Activated CD4-positive, alpha-beta T cell treated with anti-CD3 and anti-CD28 coated beads, Interleukin-2, amount 50 U/mL, for 48 hours (primary cell): ENCODE measurements around the gene RGL4.
A peak's percentile ranks its signal among the peaks of the same experiment; 100 is the strongest.

Experiments
- DNase-seq, 2 experiments: peaks; one replicate each; pipeline ENCODE4 v3.0.0-alpha.2; 2020

Gene RGL4

DNA sequence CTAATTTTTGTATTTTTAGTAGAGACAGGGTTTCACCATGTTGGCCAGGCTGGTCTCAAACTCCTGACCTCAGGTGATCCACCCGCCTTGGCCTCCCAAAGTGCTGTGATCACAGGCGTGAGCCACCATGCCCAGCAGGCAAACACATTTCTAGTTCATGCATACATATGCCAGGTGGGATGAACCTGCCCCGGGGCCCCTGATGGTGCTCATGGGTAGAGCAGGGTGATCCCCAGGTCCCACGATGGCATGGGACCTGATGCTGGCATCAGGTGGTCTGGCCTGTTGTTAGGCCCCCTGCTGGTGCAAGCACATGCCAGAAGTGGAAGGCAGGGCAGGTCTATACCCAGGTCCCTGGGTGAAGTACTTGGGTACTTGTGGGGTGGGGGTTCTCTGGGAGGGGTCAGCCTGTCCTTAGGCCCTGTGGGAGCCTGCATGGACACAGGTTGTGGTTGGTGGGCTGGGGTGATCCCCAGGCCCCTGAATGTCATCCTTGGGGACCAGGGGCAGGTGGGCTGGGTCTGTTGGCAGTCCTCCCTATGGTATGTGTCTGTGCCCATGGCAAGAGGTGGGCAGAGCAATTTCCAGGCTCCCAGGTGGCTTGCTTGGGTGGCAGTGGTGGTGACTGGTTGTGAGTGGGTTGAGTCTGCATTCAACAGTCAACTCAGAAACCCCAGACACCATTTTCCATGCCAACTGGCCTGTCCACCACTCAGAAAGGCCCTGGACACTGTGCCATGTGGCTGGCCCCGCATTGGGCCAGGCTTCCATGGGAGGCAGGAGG is 9.6 kb upstream of the RGL4 start:
- DNase-seq = no peak

DNA sequence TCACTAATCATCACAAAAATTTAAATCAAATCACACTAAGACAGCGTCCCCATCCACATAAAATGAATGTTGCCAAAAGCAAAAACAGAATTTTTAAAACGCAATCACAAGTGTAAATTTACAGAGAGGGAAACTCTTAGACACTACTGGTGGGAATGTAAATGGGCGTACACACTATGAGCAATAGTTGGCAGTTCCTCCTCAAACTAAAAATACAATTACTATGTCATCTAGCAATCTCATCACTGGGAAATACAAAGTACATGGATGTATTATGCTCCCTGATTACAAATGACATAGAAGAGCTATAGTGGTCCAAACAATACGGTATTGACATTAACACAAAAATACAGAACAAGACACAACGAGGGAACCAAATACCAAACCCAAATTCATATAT is 8.7 kb upstream of the RGL4 start:
- DNase-seq = no peak

DNA sequence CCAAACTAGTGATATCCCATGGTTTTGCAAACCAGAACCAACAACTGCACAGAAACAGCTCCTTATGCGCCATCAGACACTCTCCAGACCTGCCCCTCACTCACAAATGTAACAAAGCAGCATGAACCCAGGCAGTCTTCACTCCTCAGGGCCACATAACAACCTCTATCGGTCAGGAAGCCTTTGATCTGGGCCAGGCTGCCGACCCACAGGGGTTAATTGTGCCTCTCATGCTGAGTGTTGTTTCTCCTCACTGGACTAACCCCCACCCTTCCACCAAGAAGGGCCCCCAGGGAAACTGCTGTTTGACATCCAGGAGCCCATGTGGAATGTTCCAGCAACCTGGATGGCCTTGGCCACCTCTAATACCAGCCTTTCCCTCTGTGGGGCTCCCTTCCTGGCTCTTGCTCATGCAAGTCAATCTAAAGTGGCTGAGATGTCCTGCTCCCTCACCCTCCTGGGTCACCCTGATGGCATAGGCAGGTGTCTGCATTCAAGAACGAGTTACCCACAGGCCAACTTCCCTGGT is 7.9 kb upstream of the RGL4 start:
- DNase-seq = no peak

DNA sequence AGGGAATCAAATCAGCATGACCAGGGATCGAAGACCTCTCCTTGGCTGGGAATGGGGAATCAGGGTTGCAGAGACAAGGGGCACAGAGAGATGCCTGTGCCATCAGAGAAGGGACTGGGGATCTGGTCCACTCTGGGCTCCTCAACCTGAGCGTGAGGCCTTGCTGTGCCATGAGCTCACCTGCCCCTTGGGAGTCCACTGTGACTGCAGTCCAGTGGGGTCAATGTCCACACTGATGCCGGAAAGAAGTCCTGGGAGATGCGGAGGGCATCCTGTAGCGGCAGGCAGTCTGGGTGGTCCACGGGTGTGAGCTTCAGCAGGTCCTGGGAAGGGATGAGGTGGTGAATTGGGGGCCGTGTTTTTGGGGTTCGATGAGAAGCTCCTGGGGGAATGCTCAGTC is 7.3 kb upstream of the RGL4 start:
- DNase-seq = no peak

DNA sequence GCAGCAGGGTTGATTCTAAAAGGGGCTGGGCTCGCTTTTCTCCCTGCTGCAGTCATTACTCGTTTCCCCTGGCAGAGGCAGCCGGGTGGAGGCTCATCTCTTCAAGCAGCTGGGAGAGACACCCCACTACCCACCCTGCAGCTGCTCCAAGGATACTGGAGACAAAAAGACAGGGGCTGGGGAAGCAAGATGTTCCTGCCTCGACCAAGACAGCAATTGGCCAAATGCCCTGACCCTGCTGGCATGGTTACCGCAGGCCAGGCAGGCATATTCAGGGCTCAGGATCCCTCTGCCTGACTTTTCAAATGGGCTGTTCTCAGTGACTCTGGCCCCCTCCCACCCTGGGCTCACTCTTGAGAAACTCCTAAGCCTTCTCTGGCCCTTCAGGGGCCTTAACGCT is 6.8 kb upstream of the RGL4 start:
- no peak for DNase-seq

DNA sequence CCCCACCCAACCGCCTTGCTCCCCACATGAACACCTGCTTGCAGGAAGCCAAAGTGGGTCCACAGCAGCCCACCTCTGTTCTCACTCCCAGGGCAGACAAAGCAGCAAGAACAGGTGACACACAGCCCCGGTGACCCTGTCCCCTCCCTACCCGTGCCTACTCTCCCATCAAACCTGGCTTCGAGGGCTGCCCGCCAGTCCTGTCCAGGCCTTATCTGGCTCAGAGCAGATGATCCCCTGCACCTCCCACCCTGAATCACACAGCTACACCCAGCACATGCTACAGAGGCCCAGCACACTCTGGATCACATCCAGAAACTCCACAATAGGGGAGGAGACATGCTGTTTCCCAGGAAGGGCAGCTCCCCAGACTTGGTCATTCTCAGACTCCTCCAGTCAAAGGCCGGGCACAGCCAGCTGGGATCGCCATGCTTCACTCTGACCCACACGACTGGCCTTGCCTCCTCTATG is 6.2 kb upstream of the RGL4 start:
- DNase-seq = no peak

DNA sequence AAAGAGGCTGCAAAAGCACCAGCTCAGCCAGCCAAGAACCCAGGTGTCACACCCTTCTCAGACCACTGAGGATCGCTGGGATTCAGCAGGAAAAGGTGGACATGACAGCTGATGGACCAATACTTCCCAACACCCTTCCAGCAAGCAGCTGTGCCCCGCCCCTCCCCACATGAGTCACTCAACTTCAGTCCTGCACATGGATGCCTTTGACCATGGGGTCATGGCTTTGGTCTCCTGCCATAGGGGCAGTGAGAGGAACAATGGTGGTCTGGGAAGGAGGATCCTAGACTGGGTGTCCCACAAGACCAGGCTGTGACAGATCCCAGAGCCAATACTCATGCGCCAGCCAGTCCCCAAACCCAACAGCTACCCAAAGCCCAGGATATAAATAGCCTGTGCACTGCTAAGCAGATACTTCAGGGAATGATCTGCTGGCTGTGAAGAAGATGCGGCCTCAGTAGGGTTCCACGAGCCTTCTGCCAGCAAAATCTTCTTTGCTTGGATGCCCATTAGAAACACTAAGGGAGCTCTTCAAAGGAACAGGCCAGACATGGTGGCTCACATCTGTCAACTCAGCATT is 5.5 kb upstream of the RGL4 start:
- DNase-seq = no peak

DNA sequence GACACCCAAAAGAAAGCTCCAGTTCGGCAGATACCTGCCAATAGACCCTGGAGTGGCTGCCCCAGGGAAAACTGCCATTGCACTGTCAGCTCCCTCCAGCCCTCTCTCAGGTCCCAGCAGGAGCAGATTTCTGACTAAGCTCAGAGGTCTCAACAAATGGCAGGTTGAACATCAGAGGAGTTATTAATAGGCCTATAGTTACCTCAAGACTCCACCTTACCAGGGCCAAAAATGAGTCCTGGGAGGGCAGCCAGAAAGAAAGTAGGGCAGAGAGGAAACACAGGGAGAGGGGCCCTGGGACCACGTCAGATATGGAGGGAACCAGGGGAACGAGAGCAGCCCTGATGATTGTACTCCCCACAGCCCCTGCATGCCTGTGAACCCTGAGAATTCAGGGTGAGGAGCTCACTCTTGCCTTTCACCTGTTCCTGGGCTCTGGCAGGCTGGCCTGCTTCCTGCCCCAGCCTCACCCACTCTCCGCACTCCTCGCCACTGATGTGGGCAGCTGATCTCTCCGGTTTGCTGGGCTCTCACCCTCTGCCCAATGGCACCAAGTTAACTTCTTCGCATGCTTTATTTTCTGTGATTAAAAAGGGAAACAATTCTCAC is 4.3 kb upstream of the RGL4 start:
- no peak for DNase-seq

DNA sequence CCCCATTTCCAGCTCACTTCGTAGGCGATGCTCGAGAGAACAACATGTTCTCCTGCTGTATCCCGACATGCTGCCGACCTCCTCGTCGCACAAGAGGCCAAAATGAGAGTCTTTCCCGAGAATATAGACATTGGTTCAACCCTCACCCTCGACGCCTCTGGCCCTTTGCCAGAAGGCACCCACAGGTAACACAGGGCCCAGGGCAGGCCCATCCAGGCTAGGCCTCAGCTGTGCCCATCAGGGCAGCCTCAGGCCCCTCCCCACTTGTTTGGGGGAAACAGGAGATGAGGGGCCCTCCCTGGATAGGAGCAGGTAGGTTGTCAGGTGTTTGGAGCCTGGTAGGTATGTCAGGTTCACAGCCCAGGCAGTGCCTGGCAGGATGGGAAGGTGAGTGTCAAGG is 2.7 kb upstream of the RGL4 start:
- DNase-seq = no peak

DNA sequence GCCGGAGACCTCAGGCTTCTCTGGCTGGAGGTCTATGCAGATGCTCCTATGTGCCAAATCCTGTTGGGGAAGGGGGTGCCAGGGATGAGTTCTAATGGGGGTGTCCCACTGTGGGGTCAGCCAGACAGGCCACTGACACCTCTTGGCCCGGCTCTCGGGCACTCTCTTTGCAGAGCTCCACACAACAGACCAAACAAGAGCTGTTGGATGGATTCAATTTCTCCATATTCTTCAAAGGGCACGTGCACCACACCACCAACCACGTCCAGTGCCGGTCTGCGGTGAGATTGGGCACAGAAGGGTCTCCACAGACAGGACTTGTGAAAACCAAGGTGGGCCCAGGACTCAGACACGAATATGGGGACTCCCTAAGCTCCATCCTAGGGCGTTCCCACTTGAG is 2.2 kb upstream of the RGL4 start:
- DNase-seq = no peak

DNA sequence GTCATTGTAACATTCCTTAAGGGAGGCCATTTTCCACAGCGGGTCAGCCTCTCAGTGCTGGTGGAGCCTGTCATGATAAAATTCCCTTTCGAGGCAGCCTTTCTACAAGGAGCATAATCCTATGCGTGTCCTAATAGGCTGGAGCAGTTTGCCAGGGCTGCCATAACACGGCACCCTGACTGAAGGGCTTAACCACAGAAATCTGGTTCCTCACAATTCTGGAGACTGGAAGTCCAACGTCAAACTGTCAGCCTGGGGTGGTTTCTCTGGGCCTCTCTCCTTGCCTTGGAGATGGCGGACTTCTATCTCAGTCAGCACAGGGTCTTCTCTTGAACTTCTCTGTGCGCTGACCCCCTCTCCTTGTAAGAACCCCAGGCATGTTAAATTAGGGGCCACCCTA is 1.4 kb upstream of the RGL4 start:
- DNase-seq = no peak

DNA sequence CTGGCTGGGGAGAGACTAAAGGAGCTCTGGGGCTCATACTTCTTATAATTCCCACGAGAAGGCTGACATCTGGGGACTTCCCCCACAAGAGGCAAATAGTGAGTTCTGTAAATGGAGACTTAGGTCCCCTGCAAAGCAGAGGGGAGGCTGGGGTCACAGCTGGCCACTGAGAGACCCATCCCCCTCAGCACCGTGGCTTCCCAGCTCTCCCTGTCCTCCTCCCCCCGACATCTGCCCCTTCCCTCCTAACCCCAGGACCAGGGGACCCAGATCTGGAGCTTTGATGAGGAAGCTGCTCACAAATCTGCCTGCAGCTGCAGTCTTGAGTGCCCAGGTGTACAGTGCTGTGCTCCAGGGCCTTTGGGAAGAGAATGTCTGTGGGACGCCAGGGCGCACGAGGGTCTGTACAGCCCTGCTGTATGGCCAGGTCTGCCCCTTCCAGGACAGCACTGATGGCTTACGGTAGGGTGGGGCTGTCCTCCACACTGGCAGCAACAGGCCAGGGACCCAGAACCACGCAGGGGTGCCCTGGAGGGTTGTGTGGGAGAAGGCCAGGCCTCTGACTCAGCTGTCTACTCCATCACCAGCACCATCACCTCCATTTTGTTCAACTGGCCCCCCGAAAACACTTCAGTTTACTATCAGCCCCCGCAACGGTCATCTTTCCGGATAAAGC is 1.1 kb downstream of the RGL4 start:
- no peak for DNase-seq

DNA sequence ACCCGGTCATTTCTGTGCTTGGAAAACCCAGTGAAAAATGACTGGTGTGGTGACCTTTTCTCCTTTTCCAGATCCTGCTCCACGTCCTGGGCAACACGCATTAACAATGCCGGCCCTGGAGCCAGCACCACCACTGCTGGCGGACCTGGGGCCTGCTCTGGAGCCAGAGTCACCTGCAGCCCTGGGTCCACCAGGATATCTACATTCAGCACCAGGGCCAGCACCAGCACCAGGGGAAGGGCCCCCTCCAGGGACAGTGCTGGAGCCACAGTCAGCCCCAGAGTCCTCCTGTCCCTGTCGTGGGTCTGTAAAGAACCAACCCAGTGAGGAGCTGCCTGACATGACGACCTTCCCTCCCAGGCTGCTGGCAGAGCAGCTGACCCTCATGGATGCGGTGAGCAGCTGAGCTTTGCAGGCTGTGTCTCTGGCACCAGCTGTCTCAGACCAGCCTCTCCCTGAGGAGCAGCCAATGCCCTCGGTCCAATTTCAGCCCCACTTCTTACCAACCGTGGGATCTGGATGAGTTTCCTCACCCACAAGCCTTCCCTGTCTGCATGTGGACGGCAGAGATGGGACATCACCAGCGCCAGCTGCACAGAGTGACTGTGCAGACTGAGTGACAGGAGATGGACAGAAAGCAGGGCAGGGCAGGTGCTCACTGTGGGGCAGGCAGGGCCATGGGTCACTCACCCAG is 1.9 kb downstream of the RGL4 start:
- DNase-seq = no peak

DNA sequence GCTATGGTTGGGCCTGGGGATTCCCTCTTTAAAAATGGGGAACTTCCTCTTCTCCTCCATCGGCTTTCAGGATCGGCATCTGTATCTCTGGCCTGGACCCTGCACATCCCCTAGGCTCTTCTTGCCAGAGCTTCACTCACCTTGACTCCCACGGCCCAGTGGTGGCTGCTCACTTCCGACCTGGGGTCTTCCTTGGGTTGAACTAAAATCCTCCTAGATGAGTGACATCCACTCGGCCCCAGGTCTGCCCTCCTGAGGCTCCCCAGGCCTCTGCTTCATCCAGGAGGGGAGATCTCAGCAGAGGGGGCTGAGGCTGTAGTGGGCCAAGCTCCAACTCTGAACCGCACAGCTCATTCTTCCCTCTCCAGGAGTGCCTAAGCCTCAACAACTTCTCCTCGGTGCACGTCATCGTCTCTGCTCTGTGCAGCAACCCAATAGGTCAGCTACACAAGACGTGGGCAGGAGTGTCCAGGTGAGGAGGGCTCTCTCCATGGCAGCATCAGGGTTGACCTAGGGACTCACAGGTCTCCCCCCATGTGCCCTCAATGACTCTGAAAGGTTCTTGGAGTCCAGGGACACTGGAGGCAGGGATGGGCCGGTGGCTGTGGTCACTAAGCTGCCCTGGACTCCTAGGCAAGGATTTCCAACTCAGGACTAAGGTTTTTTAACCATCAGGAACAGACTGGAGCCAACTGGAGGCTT is 3.3 kb downstream of the RGL4 start:
- no peak for DNase-seq

DNA sequence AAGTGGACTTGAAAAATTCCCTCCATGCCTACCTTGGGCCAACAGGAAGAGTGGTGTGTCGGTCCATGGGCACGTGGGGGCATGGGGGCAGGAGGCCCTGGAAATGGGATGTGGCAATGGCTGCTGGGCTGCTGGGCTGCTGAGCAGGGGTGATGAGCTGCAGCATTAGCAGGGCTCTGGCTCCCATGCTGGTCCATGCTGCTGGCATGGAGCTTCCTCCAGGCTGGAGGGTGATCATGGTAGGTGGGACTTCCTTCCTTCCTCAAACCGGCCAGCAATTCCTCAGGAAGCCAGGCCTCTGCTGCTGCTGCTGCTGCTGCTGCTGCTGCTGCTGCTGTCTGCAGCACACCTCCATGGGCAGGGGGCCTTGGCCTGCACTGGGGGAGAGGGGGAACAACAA is 4.3 kb downstream of the RGL4 start:
- no peak for DNase-seq

DNA sequence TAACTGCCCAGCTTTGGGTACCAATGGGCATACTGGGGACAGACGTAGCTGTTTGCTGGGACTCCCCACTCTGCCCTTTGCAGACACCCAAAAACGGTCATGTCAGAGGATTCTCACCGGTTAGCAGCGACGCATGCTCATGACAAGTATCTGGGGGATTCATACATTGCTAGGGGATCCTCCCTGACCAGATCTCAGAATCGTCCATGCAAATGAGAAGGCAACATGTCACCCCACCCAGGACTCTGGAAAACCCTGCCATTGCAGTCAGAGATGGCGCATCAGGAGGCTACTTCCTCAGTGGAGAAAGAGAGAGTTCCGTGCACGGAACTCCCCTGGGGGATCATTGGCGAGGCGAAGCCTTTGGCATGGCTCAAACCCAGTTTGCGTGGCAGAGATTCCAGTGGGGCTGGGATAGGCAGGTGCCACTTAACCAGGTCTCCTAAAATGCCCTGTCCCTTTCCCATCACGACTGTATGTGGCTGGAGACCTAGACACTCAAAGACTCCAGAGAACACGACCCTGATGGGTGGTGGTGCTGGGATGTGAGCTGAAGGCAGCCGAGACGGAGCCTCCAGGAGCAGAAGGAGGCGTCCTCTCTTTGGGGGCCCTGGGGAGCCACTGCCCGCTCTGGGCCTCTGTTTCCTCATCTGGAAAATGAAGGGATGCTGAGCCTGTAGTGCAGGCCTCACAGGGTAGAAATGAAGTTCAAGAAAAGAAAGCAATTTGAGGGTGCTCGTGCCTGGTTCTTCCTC is 4.9 kb downstream of the RGL4 start:
- no peak for DNase-seq

DNA sequence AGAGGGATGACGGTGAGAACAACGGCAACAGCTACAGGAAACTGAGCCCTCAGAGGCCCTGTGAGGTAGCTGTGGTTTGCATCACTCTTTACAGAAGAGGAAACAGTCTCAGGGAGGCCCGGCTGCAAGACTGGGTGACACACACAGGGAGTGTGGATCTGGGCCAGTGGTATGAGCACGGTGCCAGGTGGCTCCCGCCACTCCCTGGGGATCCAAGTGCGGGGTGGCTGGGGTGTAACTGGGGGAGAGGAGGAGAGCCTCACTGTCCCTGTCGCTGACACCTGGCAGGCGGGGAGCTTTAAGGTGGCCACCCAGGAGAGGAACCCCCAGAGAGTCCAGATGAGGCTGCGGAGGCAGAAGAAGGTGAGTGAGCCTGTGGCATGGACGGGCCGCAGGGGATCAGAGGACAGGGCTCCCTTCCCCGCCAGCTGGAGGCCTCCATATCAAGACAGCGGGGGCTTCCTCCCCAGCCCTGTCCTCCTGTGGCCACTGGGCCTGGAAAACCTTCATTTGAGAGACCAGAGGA is 5.6 kb downstream of the RGL4 start:
- peak; percentile 75 to 80 for DNase-seq

DNA sequence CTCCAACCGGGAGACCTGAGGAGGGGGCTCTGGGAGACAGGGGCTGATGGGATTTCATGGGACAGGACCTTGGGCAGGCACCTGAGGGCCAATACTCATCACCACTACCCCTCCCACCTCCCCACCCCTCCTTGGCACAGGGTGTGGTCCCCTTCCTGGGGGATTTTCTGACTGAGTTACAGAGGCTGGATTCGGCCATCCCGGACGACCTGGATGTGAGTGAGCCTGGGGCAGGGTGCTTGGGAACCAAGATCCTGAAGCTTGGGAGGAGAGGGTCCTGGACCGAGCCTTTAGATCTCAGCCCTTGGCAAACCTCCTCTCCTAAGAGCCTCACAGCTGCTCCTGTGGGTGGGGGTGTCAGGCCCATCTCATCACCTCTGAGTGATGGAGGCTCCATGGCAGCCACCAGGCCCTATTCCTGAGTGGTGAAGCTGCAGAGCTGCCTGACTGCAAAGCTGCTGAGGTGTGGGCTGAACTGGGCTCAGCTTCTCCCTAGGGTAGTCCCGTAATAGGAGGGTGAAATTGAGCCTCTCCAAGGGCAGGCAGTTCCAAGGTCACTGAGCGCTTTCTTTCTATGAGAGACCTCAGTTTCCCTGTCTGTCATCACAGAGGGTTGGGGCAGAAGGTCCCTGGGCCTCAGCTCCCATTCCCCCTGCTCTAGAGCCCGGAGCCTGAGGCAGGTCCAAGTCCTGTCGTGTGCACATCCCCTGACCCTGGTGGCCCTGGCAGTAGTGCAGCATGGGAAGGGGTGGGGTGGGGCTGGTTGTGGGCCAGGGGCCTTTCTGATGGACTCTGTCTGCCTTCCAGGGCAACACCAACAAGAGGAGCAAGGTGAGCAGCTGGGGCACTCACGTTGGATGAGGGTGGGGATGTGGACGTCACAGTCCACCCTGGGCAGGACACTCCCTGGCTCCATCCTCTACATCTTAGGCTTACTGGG is 6.5 kb downstream of the RGL4 start:
- no peak for DNase-seq

DNA sequence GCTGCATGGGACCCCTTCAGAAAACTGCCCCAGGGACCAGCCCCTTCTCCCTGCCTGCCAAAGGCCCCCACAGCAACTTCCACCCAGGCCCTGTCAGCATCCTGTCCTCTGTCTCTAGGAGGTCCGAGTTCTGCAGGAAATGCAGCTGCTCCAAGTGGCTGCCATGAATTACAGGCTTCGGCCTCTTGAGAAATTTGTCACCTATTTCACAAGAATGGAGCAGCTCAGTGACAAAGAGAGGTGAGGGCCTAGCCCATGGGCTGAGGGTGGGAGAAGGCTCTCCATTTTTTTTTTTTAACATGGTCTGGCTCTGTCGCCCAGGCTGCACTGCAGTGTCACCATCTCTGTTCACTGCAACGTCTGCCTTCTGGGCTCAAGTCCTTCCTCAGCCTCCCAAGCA is 7.3 kb downstream of the RGL4 start:
- no peak for DNase-seq

DNA sequence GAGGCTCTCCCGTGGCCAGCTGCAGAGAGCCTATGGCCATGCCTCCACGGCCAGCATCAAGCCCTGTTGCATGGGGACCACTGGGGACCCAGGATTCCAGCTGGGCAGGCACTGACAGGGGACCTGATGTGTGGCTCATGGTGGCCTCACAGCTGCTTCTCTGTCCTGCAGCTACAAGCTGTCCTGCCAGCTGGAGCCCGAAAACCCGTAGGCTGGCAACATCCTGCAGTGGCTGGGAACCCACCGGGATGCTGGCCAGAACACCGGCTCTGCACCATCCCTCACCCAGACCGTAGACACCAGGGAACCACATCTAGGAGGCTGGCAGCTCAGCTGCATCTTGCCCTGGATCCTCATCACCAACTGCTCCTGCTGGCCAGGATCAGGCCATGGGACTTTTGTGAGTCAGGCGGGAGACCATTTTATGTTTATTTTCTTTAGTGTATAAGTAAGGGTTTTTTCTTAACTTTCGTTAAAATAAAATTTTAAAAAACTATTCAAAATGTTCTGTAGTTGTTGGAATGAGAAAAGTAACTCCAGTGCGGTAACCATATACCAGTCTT is 7.9 kb downstream of the RGL4 start:
- DNase-seq = no peak
